HFF-Myc (cell line): ENCODE data around the gene MYO19.
"Not testable (repeated sequence)": the region's sequence is repeated elsewhere in the genome, so short reads cannot be mapped to it uniquely, and the experiment has no call there.

ENCODE experiments used
- DNase-seq: peaks from one replicate; pipeline ENCODE4 v3.0.0-alpha.2; 2011; ENCODE audit warnings: low read depth; ENCODE audit errors: extremely low read depth
- H3K4me3 ChIP-seq: replicated peaks from 2 replicates; pipeline ENCODE4 v1.5.1; 2011; ENCODE audit warnings: low read depth, mild to moderate bottlenecking, control low read depth, low read length
- TF ChIP-seq, protein P1 (sequence below): IDR thresholded peaks from 2 replicates; pipeline ENCODE4 v1.5.1; 2012; ENCODE audit warnings: mild to moderate bottlenecking, low read depth, low read length, control low read depth; ENCODE audit errors: missing control alignments

Gene MYO19

DNA sequence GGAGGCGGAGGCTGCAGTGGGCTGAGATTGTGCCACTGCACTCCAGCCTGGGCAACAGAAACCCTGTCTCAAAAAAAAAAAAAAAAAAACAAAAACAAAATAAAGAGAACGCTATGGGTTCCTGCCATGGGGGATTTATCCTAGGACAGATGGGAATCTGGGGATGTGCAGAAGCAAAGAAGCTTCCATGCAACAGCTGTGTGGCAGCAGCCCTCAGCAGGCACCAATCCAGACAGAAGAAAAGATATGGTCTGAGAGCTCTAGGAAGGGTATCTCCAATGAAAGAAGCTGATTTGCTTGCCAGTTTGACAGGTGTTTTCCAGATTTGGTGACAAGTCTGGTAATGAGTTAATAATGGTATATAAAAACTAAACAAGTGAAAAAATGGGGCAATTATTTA lies 11.6 kb downstream of the MYO19 start:
- TF ChIP-seq, protein P1, sequence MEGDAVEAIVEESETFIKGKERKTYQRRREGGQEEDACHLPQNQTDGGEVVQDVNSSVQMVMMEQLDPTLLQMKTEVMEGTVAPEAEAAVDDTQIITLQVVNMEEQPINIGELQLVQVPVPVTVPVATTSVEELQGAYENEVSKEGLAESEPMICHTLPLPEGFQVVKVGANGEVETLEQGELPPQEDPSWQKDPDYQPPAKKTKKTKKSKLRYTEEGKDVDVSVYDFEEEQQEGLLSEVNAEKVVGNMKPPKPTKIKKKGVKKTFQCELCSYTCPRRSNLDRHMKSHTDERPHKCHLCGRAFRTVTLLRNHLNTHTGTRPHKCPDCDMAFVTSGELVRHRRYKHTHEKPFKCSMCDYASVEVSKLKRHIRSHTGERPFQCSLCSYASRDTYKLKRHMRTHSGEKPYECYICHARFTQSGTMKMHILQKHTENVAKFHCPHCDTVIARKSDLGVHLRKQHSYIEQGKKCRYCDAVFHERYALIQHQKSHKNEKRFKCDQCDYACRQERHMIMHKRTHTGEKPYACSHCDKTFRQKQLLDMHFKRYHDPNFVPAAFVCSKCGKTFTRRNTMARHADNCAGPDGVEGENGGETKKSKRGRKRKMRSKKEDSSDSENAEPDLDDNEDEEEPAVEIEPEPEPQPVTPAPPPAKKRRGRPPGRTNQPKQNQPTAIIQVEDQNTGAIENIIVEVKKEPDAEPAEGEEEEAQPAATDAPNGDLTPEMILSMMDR: no peak
- DNase-seq: no peak
- H3K4me3 ChIP-seq: no peak overlapping the region

DNA sequence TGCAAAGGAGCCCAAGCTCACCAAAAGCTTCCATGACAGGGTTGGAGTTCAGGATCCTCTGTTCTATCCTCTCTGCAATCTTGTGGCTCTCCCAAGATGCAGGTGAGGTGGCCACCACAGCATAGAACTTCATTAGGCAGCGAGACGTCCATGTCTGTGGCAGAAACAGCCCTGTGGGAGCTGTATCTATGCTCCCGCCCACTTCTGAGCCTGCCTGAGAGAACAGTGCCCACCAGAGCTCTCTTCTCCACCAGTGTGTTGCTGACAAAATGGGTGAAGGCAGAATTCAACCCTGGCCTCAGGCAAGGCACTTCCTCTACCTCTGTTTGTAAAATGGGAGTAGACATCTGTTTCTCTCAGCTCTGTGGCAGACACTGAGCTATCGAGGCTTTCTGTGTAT lies 18.8 kb downstream of the MYO19 start:
- TF ChIP-seq, protein P1: no peak
- DNase-seq: no peak
- no peak overlapping the region for H3K4me3 ChIP-seq

DNA sequence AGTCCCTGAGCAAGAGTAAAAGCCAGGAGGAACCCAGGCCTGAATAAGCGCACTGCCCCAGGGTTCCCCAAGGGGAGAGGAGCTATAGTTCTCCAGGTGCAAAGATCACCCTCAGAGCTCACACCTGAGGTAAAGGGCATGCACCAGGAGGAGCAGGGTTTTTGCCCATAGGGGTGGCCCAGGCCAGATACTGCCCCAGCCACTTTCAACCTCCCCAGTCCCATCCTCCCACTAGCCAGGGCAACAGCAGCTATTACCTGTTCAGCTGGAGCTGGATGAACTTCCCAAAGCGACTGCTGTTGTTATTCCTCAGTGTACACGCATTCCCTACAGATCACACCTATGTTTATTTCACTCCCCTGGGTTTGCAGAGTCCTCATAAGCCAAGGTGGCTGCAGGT lies 19.8 kb downstream of the MYO19 start:
- no peak overlapping the region for H3K4me3 ChIP-seq
- TF ChIP-seq, protein P1: no peak
- DNase-seq: no peak

DNA sequence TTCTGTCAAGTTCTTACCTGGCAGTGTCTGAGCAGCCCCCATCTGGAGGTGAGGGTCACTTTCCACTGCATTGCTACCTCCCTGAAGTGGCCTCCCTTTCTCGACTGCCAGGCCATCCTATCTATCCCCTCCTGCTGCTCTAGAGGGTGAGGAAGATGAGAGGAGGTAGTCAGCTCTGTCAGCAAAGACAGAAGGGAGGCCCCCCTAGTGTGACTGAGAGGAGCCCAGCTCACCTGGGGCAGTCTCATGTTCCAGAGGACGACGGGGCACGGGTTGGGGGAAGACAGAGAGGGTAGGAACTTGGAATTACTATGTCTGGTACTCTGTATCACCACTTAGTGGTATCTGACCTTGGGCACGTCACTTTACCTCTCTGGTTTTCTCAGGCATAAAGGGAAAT lies 22.0 kb downstream of the MYO19 start:
- H3K4me3 ChIP-seq: no peak overlapping the region
- TF ChIP-seq, protein P1: no peak
- DNase-seq: no peak

DNA sequence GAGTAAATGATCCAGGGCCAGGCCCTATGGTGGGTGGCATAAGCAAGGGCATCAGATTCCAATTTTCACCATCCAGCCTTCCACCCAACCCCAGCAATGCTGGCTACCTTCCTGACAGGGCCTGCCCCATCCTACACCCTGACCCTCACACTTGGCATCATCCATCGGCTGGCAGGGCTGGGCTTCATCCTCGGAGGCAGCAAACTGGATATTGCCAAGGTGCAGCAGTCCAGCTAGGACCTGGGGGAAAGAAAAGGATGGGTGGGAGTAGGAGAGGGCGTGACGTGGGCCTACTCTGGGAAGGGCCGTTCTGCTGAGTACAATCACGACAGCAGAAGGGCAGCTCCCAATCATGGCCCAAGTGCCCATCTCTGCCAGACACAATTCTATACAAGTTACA lies 23.5 kb downstream of the MYO19 start:
- H3K4me3 ChIP-seq: no peak overlapping the region
- TF ChIP-seq, protein P1: no peak
- no peak for DNase-seq

DNA sequence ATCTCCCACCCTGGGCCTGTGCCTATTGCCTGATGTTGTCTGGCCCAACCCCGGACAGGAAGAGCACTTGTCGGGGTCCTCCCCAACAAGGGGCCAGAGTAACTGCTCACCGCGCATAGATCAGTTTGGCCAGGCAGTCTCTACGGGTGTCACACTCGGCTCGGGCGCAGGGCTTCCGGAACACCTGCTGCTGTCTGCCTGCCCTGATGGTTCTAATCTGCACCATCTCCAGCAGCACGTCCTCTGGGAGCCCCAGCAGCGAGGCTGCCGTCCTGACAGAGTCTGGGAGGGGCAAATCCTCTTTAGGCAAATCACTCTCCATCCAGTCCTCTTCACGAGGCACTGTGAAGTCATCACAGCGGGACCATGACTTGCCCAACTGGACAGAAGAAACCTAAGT lies 24.0 kb downstream of the MYO19 start:
- TF ChIP-seq, protein P1: no peak
- H3K4me3 ChIP-seq: no peak overlapping the region
- DNase-seq: no peak

DNA sequence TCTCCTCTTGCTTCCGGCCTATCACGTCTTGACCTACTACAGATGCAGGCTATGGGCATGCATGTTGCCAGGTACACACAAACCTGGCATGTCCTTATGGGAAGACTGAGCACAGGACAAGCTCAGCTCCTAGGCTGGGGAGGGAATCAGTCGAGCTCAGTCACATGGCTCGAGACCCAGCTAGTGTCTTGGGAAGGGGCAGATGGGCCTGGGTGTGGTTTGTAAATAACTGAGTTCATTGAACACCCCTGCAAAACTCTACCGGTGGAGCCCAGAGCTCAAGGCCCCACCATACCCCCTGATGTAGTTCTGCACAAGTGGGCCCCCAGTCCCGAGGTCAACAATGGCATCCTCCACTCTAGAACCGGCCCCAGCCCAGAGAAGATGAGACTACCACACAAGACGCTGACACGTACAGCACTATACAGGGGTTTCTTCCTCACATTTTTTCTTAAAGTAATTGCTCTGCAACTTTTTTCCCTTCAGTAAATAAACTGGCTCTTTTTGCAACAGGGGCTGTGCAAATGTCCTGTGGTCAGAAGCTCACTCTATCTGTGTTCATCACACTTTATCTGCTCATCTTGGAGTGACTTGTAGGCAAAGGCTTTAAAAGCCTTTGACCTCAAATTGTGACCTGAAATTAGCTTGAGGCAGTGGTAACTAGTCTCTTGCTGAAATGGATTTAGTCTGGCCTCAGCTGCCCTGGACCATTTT lies 25.2 kb downstream of the MYO19 start:
- H3K4me3 ChIP-seq: no peak overlapping the region
- TF ChIP-seq, protein P1: no peak

DNA sequence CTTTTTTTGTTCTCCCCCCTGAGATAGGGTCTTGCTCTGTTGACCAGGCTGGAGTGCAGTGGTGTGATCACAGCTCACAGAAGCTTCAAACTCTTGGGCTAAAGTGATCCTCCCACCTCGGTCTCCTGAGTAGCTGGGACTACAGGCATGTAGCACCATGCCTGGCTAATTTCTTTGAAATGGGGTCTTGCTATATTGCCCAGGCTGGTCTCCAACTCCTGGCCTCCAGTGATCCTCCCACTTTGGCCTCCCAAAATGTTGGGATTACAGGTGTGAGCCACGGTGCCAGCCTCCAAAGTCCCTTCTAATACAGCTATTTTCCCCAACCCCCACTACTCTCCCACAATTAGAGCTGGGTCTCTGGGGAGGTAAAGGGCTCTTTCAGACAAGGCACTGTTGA lies 26.2 kb downstream of the MYO19 start:
- DNase-seq, H3K4me3 ChIP-seq: not testable (repeated sequence)

More for the DNA sequence above, 25.2 kb downstream of the MYO19 start:
- DNase-seq: no peak
